ENCODE results near the gene LAMB3. TPM values are rescaled to one million over a fixed set of nuclear protein-coding genes. Genes with fewer than 3 reads are reported as not detected.

LAMB3 gene
- total and polyA plus RNA-seq, 2 donors (not counting 1 experiment from before 2014, with no cell fraction given): 0.33 to 0.37 TPM

- Histone ChIP-seq H3K27me3 (replicated peaks in 1 of 4; ENCODE audit: control extremely low read depth in 1 of 4, control insufficient read depth in 3 of 4, insufficient read depth in 4 of 4, low read length in 3 of 4) (peaks cover 0 to 9% (median 4%) of the 10 kb centered on the region in 4 experiments), H3K9me3 (ENCODE audit: control extremely low read depth in 1 of 3, control insufficient read depth in 2 of 3, insufficient read depth in 1 of 3, low read length in 2 of 3) (no peaks in the 10 kb centered on the region), H3K4me2 (replicated peaks; ENCODE audit: low read depth, low read length, poor library complexity, severe bottlenecking) (no peak overlapping the region), H3K36me3 (replicated peaks in 1 of 2; ENCODE audit: control extremely low read depth in 1 of 2, control insufficient read depth in 1 of 2, extremely low read depth in 1 of 2, insufficient read depth in 2 of 2, low read length in 1 of 2) (no peaks in the 10 kb centered on the region), H3K27ac (ENCODE audit: low read length in 2 of 2) (no peak overlapping the region), H3K79me2 (ENCODE audit: control insufficient read depth, insufficient read depth, low read length) (no peaks in the 10 kb centered on the region), H4K20me1 (ENCODE audit: control insufficient read depth, insufficient read depth, low read length, poor library complexity, severe bottlenecking) (no peaks in the 10 kb centered on the region), H3K4me1 (ENCODE audit: control insufficient read depth in 2 of 2, insufficient read depth in 2 of 2, low read length in 2 of 2) (no peaks in the 10 kb centered on the region), H2AFZ (ENCODE audit: insufficient read depth, low read depth, low read length, poor library complexity, severe bottlenecking) (no peak overlapping the region), H3K9ac (ENCODE audit: low read length) (no peak overlapping the region), H3K4me3 (ENCODE audit: control extremely low read depth in 1 of 5, extremely low read depth in 1 of 5, insufficient read depth in 1 of 5, low read depth in 2 of 5, low read length in 4 of 5) (no peak overlapping the region)
- ChIA-PET CTCF (interaction anchor here (1.3 kb wide), 1 partner anchor 56 kb away, joined by 3 read pairs; no protein-coding TSS in a partner anchor), POLR2A (no interaction called here)
- peaks cover 3% of the 10 kb centered on the region for H3K4me1 Mint-ChIP-seq
- H3K4me3 Mint-ChIP-seq: no peak overlapping the region
- no peaks in the 10 kb centered on the region for H3K9me3 Mint-ChIP-seq (ENCODE audit: insufficient read depth)
- DNase-seq (no peak), ATAC-seq (ENCODE audit: low read depth) (no peak)
- TF ChIP-seq EZH2 (IDR thresholded peaks at IDR 0.05; ENCODE audit: borderline replicate concordance, insufficient read depth, low read depth, low read length, poor library complexity, severe bottlenecking): no peak
- 98% methylated on average over 18 of the region's 18 CpGs for WGBS (ENCODE audit: insufficient coverage)
- no peak overlapping the region for H3K27ac Mint-ChIP-seq
- peaks cover 12% of the 10 kb centered on the region for H3K27me3 Mint-ChIP-seq
- intact Hi-C loops (cut with micrococcal nuclease): no loop called here
Observed at GRCh38 chr1:209625791-209626285, 26.4 kb downstream of the LAMB3 start.

GRCh38 chr1:209624558-209625549 lies 27.4 kb downstream of the LAMB3 start:
- CTCF ChIA-PET: interaction anchor here (0.6 to 1.4 kb wide), 5 partner anchors 36 to 101 kb away, joined by 3 read pairs; no protein-coding TSS in a partner anchor
- no peak overlapping the region for H3K4me3 Mint-ChIP-seq
- Histone ChIP-seq H3K4me2 (replicated peaks; ENCODE audit: low read depth, low read length, poor library complexity, severe bottlenecking) (no peak overlapping the region), H3K27ac (ENCODE audit: low read length in 2 of 2) (no peak overlapping the region), H4K20me1 (ENCODE audit: control insufficient read depth, insufficient read depth, low read length, poor library complexity, severe bottlenecking) (no peaks in the 10 kb centered on the region), H2AFZ (ENCODE audit: insufficient read depth, low read depth, low read length, poor library complexity, severe bottlenecking) (no peak overlapping the region), H3K36me3 (replicated peaks in 1 of 2; ENCODE audit: control extremely low read depth in 1 of 2, control insufficient read depth in 1 of 2, extremely low read depth in 1 of 2, insufficient read depth in 2 of 2, low read length in 1 of 2) (no peaks in the 10 kb centered on the region), H3K4me1 (ENCODE audit: control insufficient read depth in 2 of 2, insufficient read depth in 2 of 2, low read length in 2 of 2) (no peaks in the 10 kb centered on the region), H3K79me2 (ENCODE audit: control insufficient read depth, insufficient read depth, low read length) (no peaks in the 10 kb centered on the region), H3K9me3 (ENCODE audit: control extremely low read depth in 1 of 3, control insufficient read depth in 2 of 3, insufficient read depth in 1 of 3, low read length in 2 of 3) (no peaks in the 10 kb centered on the region), H3K4me3 (ENCODE audit: control extremely low read depth in 1 of 5, extremely low read depth in 1 of 5, insufficient read depth in 1 of 5, low read depth in 2 of 5, low read length in 4 of 5) (no peak overlapping the region), H3K9ac (ENCODE audit: low read length) (no peak overlapping the region), H3K27me3 (replicated peaks in 1 of 4; ENCODE audit: control extremely low read depth in 1 of 4, control insufficient read depth in 3 of 4, insufficient read depth in 4 of 4, low read length in 3 of 4) (peaks cover 0 to 9% (median 4%) of the 10 kb centered on the region in 4 experiments)
- H3K9me3 Mint-ChIP-seq (ENCODE audit: insufficient read depth): no peaks in the 10 kb centered on the region
- intact Hi-C loops (cut with micrococcal nuclease): no loop called here
- no peak overlapping the region for H3K27ac Mint-ChIP-seq
- no peak for ATAC-seq (ENCODE audit: low read depth)
- POLR2A ChIA-PET: no interaction called here
- peaks cover 3% of the 10 kb centered on the region for H3K4me1 Mint-ChIP-seq
- DNase-seq: no peak
- no peak for TF ChIP-seq EZH2 (IDR thresholded peaks at IDR 0.05; ENCODE audit: borderline replicate concordance, insufficient read depth, low read depth, low read length, poor library complexity, severe bottlenecking)
- TF ChIP-seq, protein P1, sequence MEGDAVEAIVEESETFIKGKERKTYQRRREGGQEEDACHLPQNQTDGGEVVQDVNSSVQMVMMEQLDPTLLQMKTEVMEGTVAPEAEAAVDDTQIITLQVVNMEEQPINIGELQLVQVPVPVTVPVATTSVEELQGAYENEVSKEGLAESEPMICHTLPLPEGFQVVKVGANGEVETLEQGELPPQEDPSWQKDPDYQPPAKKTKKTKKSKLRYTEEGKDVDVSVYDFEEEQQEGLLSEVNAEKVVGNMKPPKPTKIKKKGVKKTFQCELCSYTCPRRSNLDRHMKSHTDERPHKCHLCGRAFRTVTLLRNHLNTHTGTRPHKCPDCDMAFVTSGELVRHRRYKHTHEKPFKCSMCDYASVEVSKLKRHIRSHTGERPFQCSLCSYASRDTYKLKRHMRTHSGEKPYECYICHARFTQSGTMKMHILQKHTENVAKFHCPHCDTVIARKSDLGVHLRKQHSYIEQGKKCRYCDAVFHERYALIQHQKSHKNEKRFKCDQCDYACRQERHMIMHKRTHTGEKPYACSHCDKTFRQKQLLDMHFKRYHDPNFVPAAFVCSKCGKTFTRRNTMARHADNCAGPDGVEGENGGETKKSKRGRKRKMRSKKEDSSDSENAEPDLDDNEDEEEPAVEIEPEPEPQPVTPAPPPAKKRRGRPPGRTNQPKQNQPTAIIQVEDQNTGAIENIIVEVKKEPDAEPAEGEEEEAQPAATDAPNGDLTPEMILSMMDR (IDR thresholded peaks at IDR 0.05): no peak
- H3K27me3 Mint-ChIP-seq: peaks cover 15% of the 10 kb centered on the region
- 73% methylated on average over 8 of the region's 15 CpGs for WGBS (ENCODE audit: insufficient coverage)
